22Rv1 (cell line): Measurements from ENCODE around the gene FSD1.
A peak's percentile ranks its signal among the peaks of the same experiment; 100 is the strongest.
"Not testable (repeated sequence)": the region's sequence is repeated elsewhere in the genome, so short reads cannot be mapped to it uniquely, and the experiment has no call there.

Source experiments
- H3K27ac ChIP-seq: fragments of 450-650 bp; 2 replicates; pipeline ENCODE4 v1.5.1; 2017
- ZFX ChIP-seq: fragments of 450-650 bp; IDR thresholded peaks from 2 replicates; pipeline ENCODE4 v1.6.1; 2017; ENCODE audit warnings: antibody characterized with exemption, borderline replicate concordance
- TF ChIP-seq, protein P1 (sequence below): fragments of 450-650 bp; IDR thresholded peaks from 2 replicates; pipeline ENCODE4 v1.5.1; 2017; ENCODE audit warnings: mild to moderate bottlenecking

FSD1 gene

DNA sequence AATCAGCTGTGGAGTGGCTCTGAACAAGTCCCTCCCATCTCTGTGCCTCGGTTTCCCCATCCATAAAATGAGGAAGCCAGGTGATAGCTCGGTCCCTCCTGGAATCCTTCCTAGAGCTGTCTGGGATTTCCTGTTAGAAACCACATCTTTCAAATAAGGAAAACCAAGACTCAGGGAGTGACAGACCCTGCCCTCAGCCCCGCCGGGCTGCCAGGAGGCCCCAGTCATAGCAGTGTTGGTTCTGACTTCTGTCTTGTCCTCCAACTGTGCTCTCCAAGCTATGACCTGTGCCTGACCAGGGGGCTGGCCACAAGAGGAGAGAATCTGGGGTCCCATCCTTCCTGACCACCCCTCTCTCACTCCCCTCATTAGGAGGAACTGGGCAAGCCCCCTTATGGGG, 26.4 kb upstream of the FSD1 start:
- no peak overlapping the region for H3K27ac ChIP-seq
- TF ChIP-seq, protein P1, sequence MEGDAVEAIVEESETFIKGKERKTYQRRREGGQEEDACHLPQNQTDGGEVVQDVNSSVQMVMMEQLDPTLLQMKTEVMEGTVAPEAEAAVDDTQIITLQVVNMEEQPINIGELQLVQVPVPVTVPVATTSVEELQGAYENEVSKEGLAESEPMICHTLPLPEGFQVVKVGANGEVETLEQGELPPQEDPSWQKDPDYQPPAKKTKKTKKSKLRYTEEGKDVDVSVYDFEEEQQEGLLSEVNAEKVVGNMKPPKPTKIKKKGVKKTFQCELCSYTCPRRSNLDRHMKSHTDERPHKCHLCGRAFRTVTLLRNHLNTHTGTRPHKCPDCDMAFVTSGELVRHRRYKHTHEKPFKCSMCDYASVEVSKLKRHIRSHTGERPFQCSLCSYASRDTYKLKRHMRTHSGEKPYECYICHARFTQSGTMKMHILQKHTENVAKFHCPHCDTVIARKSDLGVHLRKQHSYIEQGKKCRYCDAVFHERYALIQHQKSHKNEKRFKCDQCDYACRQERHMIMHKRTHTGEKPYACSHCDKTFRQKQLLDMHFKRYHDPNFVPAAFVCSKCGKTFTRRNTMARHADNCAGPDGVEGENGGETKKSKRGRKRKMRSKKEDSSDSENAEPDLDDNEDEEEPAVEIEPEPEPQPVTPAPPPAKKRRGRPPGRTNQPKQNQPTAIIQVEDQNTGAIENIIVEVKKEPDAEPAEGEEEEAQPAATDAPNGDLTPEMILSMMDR, result no peak
- no peak for TF ChIP-seq ZFX

DNA sequence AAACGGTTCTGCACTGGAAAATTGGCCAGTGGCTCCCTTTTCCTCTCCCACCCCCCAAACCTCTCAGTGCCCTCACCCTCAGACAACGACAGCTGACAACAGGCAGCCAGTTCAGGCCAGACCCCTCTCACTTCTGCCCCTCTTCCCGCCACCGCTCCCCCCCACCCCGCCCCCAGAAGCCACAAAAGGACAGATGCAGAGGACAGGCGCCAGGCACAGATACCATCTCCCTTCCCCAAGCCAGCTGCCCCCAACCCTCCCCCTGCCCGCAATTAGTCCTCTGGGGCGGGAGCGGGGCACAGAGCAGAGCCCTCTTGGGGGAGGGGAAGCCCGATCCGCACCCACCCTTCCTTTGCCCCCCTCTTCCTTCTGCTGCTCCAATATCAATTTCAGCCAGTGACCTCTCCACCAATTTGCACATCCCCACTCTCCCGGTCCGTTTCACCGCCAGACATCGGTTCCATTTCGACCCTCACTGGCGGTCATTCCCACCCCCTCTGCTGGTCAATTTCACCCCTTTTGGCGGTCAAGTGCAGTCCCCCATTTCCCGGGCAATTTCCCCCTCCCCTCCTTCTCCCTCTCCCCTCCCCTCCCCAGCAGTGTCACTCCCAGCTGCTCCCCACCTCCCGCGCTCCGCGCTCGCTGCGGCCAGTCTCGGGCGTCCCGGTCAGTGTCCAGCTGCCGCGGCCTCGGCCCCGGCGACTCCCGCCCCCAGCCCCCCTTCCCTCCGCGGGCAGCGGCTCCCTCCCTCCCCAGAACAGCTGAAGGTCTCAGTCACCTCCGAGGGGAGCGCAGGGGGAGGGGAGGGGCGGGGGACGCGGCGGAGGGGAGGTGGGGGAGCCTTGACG, 25.8 kb upstream of the FSD1 start, which contains the start of gene SHD:
TSS of gene SHD (plus strand) at position 848 of the 848 bp plus-strand sequence. CDS start 798 bp downstream, outside the sequence.
- H3K27ac ChIP-seq, result no peak within 1 kb of the TSS
- no peak for TF ChIP-seq ZFX
- TF ChIP-seq, protein P1, result no peak

DNA sequence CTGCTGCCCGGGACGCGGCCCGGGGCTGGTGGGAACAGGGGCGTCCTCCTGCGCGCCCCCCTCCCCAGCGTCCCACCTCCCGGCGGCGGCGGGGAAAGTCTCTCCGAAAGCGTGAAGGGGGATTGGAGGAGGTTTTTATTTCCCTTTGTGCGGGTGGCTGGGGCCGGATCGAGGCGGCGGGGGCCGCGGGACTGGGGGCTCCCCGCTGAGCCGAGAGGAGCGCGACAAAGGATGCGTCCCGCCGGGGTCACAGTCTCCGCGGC, 25.2 kb upstream of the FSD1 start:
- H3K27ac ChIP-seq, result no peak overlapping the region
- TF ChIP-seq, protein P1, result no peak
- TF ChIP-seq ZFX, result no peak

DNA sequence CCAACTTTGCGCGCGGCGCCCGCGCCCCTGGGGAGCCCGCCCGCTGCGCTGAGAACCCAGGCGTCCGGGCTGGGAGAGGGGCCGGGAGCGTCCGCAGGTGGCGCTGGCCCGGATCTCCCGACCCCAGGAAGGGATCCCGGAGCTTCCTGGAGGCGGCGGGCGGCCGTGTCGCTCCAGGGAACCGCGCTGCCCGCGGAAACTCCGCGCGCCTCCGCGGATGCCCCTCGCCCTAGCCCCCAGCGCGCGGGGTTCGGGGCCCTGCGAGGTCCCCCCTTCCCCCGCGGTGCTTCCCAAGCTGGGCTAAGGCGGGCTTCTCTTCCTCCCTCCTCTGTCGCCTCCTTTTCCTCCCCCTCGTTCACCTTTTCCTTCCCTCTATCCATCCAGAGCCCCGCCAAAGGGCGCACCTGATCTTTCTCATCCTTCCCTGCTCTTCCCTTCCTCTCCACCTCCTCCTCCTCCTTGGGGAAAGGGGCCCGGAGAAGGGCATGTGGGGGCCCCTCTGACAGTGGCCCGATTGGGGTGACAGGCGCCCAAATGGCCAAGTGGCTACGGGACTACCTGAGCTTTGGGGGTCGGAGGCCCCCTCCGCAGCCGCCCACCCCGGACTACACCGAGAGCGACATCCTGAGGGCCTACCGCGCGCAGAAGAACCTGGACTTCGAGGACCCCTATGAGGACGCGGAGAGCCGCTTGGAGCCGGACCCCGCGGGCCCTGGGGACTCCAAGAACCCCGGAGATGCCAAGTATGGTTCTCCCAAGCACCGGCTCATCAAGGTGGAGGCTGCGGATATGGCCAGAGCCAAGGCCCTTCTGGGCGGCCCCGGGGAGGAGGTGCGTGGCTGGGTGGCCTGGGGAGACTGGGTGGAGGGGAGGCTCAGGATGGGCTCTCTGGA, 24.6 kb upstream of the FSD1 start:
- no peak overlapping the region for H3K27ac ChIP-seq
- TF ChIP-seq, protein P1, result peak; percentile 45; the same call in 1 of the 2 replicates
- no peak for TF ChIP-seq ZFX

DNA sequence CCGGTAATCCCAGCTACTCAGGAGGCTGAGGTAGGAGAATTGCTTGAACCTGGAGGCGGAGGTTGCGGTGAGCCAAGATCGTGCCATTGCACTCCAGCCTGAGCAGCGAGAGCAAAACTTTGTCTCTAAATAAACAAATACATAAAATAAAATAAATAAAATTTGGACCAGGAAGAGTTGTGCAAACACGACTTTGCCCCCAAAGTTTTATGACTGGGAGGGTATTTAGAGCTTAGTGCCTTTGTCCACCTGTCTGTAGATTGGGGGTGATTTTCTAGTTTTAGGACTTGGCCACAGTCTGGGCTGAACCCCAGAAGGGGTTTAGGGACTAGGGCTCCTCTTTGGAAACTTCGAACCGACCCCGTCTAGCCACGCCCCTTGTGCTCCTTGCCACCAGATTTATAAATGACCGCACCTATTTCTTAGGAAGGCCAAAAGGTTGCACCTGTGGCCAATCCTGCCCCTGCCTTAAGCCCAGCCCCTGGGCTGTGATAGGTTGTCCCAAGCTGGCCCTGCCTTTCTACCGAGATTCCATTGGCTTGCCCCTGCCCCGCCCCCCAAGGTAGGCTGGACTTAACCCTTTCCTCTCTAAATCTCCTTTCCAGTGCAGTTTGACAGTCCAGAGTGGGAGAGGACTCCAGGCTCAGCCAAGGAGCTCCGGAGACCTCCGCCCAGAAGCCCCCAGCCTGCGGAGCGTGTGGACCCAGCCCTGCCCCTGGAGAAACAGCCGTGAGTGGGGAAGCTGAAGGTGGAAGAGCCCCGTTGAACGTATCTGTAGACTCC, 20.0 kb upstream of the FSD1 start:
- peak overlapping the region; percentile 69 for H3K27ac ChIP-seq
- no peak for TF ChIP-seq ZFX
- TF ChIP-seq, protein P1, result no peak

DNA sequence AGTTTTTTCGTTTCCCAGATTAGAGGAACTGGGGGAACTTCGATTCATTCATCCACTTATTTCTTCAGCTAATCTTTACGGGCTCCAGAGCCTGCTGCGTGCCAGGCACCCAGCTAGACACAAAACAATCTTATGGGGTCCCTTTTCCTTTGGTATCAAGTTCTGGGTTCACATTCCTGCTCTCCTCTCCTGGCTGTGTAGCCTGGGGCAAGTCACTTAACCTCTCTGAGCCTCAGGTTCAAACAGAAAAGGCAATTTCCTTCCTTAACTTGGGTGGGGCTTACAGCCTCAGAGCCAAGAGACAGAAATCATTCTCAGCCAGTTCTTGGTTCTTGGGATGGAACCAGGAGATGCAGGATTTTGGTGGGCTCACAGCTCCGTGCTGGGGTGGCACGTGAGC, 19.4 kb upstream of the FSD1 start:
- TF ChIP-seq ZFX, result no peak
- TF ChIP-seq, protein P1, result no peak
- peak overlapping the region; percentile 69 for H3K27ac ChIP-seq

DNA sequence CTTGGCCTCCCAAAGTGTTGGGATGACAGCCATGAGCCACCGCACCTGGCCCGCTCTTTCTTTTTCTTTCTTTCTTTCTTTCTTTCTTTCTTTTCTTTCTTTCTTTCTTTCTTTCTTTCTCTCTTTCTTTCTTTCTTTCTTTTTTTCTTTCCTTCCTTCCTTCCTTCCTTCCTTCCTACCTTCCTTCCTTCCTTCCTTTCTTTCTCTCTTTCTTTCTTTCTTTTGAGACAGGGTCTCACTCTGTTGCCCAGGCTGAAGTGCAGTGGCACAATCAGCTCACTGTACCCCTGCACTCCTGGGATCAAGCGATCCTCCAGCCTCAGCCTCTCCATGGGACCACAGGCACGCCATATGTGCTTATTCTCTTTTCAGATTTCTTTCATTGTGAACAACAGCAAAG, 18.3 kb upstream of the FSD1 start:
- H3K27ac ChIP-seq, result not testable (repeated sequence)
